EH (cell line): Measurements from ENCODE around the gene MROH8.
"Not testable (repeated sequence)": the region's sequence is repeated elsewhere in the genome, so short reads cannot be mapped to it uniquely, and the experiment has no call there.

Experiments
- DNase-seq: peaks from one replicate; pipeline ENCODE4 v3.0.0-alpha.2; 2015; ENCODE audit warnings: low read depth

MROH8 gene

GRCh38 chr20:37090407-37090806 is 88.9 kb downstream of the MROH8 start:
- DNase-seq: no peak

- DNase-seq: peak; percentile 6
Observed at GRCh38 chr20:37081717-37082289, 97.5 kb downstream of the MROH8 start.

- DNase-seq: no peak
Observed at GRCh38 chr20:37077009-37077408, 102.3 kb downstream of the MROH8 start.

GRCh38 chr20:37075932-37076685 is 103.2 kb downstream of the MROH8 start:
- peak; percentile 26 for DNase-seq

GRCh38 chr20:37072293-37073196 is 106.8 kb downstream of the MROH8 start:
- no peak for DNase-seq

- peak; percentile 85 for DNase-seq
Observed at GRCh38 chr20:37071481-37071911, 107.9 kb downstream of the MROH8 start.

GRCh38 chr20:37069563-37069962 is 109.8 kb downstream of the MROH8 start:
- DNase-seq: not testable (repeated sequence)

GRCh38 chr20:37066168-37066567 is 113.2 kb downstream of the MROH8 start:
- no peak for DNase-seq

GRCh38 chr20:37055276-37055675 is 124.1 kb downstream of the MROH8 start:
- DNase-seq: no peak

GRCh38 chr20:37053230-37053950 is 126.0 kb downstream of the MROH8 start:
- no peak for DNase-seq
